D721Med (cell line): ENCODE measurements around the gene JAK1.

Experiments used
- DNase-seq: peaks from one replicate; pipeline ENCODE4 v3.0.0; 2011; ENCODE audit warnings: low spot score; ENCODE audit not compliant: insufficient read length
- FAIRE-seq: peaks from 2 replicates; lab custom pipeline; 2011; peaks lifted over from hg19 to GRCh38; lab: Jason Lieb, UNC
- TF ChIP-seq, protein P1 (sequence below): IDR thresholded peaks from 2 replicates; pipeline ENCODE4 v1.5.1; 2012; ENCODE audit warnings: mild to moderate bottlenecking, control low read depth; ENCODE audit not compliant: insufficient read depth; ENCODE audit errors: missing control alignments

JAK1 gene

DNA sequence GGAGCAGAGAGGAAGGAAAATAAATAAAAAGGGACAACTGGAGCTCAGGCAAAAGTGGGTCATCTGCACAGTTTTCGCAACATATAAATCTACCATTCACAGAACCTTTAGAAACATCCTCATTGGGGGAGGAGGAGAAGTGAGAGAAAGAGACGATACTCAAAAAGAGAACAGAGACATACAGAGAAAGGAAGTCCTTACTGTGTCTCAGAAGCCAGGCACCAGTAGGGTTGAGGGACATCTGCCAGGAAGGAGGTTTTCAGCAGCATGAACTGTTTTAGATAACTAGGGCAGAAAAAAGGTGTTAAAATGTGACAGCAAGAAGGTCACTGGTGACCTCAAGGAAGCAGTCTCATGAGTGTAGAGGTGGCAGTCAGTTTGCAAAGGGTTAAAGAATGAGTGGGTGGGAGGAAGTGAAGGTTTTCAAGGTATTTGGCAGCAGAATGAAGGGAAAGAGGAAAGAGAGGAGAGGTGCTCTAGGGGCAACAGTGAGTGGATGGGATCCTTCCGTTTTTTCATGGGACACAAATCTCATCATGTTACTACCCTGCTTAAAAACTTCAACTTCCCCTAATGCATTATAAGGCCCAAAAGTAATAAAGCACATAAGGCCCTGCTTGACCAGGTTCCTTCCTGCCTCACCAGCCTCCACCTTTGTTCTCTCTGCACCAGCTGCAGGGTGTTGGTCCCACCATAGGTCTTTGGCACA lies 9.5 kb downstream of the JAK1 start:
- DNase-seq (no peak), FAIRE-seq (no peak)
- TF ChIP-seq, protein P1, sequence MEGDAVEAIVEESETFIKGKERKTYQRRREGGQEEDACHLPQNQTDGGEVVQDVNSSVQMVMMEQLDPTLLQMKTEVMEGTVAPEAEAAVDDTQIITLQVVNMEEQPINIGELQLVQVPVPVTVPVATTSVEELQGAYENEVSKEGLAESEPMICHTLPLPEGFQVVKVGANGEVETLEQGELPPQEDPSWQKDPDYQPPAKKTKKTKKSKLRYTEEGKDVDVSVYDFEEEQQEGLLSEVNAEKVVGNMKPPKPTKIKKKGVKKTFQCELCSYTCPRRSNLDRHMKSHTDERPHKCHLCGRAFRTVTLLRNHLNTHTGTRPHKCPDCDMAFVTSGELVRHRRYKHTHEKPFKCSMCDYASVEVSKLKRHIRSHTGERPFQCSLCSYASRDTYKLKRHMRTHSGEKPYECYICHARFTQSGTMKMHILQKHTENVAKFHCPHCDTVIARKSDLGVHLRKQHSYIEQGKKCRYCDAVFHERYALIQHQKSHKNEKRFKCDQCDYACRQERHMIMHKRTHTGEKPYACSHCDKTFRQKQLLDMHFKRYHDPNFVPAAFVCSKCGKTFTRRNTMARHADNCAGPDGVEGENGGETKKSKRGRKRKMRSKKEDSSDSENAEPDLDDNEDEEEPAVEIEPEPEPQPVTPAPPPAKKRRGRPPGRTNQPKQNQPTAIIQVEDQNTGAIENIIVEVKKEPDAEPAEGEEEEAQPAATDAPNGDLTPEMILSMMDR, result no peak

DNA sequence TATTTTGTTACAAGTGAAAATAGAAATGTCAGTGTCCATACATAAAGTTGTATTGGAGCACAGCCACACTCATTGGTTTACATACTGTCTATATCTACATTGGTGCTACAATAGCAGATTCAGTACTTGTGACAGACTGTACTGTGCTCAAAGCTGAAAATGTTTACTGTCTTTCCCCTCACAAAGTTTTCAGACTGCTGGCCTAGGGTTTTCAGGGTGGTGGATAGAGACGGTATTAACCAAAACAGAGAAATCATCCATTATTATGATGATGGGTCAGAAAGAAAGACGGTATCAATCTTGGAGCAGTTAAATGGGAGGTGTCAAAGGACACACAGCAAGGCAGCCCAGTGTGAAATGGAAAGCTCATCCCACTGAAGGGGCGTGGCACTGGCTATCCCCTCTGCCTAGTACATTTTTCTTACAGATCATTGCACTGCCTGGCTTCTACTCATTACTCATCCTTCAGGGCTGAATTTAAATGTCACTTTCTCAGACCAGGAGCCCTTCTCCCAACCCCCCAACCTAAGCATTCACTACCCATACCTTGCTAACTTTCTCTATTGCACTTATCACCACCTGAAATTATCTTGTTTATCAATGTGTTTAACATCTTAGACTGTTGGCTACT lies 10.2 kb downstream of the JAK1 start:
- DNase-seq (no peak), FAIRE-seq (no peak)
- TF ChIP-seq, protein P1, result no peak

DNA sequence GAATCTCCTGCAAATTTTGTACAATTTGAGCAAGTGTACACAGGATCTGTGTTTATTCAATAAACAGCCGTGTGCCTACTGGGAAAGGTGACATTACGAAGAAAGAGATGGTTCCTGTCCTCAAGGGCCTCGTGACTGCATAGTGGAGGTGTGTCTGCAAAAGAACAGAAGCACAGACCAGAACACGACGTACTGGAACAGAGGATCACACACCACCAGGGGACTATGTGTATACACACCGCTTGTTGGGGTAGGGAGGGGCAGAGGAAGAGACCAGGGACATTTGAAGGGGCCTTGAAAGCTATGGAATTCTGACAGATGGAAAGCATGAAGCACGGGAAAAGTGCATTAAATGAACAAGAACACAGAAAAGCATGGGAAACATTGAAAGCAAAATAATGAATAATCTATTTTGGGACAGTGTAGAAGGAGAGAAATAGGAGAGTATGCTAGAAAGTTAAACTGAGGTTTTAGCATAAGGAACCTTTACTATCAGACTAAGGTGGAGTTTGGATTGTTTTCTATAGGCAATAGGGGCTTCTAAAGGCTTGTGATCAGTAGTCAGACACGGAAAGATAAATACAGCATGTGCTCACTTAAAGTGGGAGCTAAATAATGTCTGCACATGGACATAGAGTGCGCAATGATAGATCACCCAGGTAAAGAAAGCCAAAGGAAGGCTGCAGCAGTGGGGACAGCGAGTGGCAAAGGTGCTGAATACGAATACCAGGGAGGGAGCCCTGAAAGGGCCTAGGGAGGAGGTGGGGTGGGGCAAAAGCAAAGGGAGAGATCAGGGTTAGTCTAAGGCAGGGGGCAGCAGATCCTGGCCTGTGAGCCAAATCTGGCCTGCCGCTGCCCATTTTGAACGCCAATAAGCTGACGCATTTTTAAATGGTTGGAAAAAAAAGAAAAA lies 11.0 kb downstream of the JAK1 start:
- DNase-seq, result no peak
- TF ChIP-seq, protein P1, result no peak
- no peak for FAIRE-seq

GRCh38 chr1:64953241-64953640 lies 13.1 kb downstream of the JAK1 start:
- DNase-seq, result no peak
- TF ChIP-seq, protein P1, result no peak
- no peak for FAIRE-seq

DNA sequence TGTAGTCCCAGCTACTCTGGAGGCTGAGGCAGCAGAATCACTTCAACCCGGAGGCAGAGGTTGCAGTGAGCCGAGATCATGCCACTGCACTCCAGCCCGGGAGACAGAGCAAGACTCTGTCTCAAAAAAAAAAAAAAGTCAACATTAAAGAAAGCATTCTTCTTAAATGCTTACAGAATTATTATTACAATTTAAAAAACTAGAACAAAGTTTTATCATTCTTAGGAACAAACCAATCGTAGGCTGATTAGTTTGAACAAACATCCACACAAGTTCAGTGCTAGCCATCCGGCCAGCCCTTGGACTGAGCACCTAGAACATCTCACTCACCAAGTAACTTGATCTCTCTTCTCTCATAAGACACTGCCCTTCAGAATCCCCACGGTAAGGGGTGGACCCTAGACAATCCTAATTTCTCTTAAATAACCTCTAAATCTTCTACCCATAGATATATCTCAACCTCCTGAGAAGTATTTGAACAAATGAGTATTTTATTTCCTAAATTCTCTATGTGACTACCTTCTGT lies 16.0 kb downstream of the JAK1 start:
- DNase-seq, result no peak
- no peak for FAIRE-seq
- TF ChIP-seq, protein P1, result no peak

DNA sequence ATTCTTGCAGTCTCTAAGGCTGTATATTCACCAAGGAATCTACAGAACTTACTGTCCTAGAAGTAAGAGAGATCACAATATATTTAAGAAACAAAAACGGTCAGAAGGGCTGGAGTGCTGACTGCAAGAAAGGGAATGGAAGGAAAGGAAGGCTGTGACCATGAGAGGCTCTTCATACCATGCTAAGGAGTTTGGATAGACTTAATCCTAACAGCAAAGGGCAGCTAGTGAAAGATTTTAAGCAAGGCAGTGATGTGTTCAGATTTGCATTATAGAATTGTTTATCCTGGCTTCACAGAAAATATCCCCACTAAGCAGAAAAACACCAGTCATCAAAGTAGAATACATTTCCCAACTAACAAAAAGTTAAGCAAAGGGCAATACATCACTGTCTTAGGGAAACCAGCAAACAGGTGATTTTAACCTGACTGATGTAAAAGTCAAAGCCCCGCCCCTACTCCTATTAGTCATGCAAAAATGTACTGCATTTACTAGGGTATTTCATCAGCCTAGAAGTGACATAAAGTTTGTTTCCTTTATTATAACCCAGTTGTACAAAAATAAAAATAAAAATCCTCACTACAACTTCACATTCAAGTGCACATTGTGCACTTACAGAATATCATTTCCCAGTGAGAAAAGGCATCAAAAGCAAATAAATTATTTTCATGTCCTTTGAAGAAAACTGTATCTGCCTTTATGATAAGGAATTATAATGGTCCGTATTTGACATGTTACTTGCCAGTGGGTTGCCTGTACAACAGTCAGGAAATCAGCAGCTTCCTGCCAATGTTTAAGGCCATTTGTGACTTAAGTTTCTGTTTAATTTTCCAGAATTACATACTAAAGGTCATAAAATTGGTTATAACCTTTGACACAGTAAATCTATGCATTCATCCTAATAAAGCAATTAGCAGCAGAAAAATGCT lies 17.2 kb downstream of the JAK1 start:
- TF ChIP-seq, protein P1, result no peak
- FAIRE-seq (no peak), DNase-seq (no peak)
